Gastroesophageal sphincter (tissue), 3 donors: ENCODE results near the gene GATAD2A.

Experiments used
- CTCF ChIP-seq, 4 experiments: fragments of 200-600 bp in 2 of 4; fragments of 450-650 bp in 2 of 4; sonication (generic) in 1 of 4; IDR thresholded peaks; one replicate each; pipeline ENCODE4 v1.5.1; 2017 to 2019; ENCODE audit warnings: antibody characterized with exemption in 4 of 4, mild to moderate bottlenecking in 2 of 4, moderate library complexity in 2 of 4
- EP300 ChIP-seq: sonication (generic); formaldehyde crosslinking; IDR thresholded peaks from one replicate; pipeline ENCODE4 v1.6.1; 2017; ENCODE audit warnings: antibody characterized with exemption, mild to moderate bottlenecking
- POLR2AphosphoS5 ChIP-seq: sonication (generic); formaldehyde crosslinking; IDR thresholded peaks from one replicate; pipeline ENCODE4 v1.6.1; 2017; ENCODE audit warnings: antibody characterized with exemption

GRCh38 chr19:19526581-19527370 is 121.3 kb downstream of the GATAD2A start:
- TF ChIP-seq CTCF (IDR thresholded peaks at IDR 0.05) (no peak), POLR2AphosphoS5 (no peak), EP300 (no peak)
